Smooth muscle cell (in vitro differentiated cells): ENCODE data around the gene RHBDD1. TPM values are rescaled to one million over a fixed set of nuclear protein-coding genes. Genes with fewer than 3 reads are reported as not detected.

ENCODE experiments used
- DNase-seq: peaks from one replicate; lab custom pipeline; 2025; ENCODE audit not compliant: unreplicated experiment; lab: John Stamatoyannopoulos, UW
- H2AFZ ChIP-seq: fragments of 200-600 bp; sonication (generic); 2 replicates; pipeline ENCODE4 v1.6.0; 2016; ENCODE audit warnings: antibody characterized with exemption, low read depth, mild to moderate bottlenecking
- H3F3A ChIP-seq: fragments of 200-600 bp; sonication (generic); 2 replicates; pipeline ENCODE4 v1.6.0; 2017; ENCODE audit warnings: antibody characterized with exemption, low read depth
- H3K27ac ChIP-seq: fragments of 200-600 bp; sonication (generic); 2 replicates; pipeline ENCODE4 v1.5.1; 2016; ENCODE audit warnings: low read depth, mild to moderate bottlenecking
- H3K27me3 ChIP-seq: fragments of 200-600 bp; sonication (generic); 2 replicates; pipeline ENCODE4 v1.6.1; 2016; ENCODE audit warnings: low read depth, mild to moderate bottlenecking
- H3K36me3 ChIP-seq: fragments of 200-600 bp; sonication (generic); 2 replicates; pipeline ENCODE4 v1.5.1; 2016; ENCODE audit warnings: low read depth
- H3K4me1 ChIP-seq: fragments of 200-600 bp; sonication (generic); 2 replicates; pipeline ENCODE4 v1.5.1; 2016; ENCODE audit warnings: low read depth
- H3K4me2 ChIP-seq: fragments of 200-600 bp; sonication (generic); 2 replicates; pipeline ENCODE4 v1.6.0; 2016; ENCODE audit warnings: mild to moderate bottlenecking
- H3K4me3 ChIP-seq: fragments of 200-600 bp; sonication (generic); 2 replicates; pipeline ENCODE4 v1.5.1; 2016; ENCODE audit warnings: mild to moderate bottlenecking
- H3K79me2 ChIP-seq: fragments of 200-600 bp; sonication (generic); 2 replicates; pipeline ENCODE4 v1.6.0; 2016; ENCODE audit warnings: low read depth, mild to moderate bottlenecking
- H3K9ac ChIP-seq: fragments of 200-600 bp; sonication (generic); 2 replicates; pipeline ENCODE4 v1.6.0; 2016; ENCODE audit warnings: low read depth
- H3K9me3 ChIP-seq: fragments of 200-600 bp; sonication (generic); replicated peaks from 2 replicates; pipeline ENCODE4 v1.5.1; 2016; ENCODE audit warnings: low read depth
- H4K20me1 ChIP-seq: fragments of 200-600 bp; sonication (generic); 2 replicates; pipeline ENCODE4 v1.6.0; 2016; ENCODE audit warnings: low read depth
- CTCF ChIP-seq: fragments of 200-600 bp; sonication (generic); IDR thresholded peaks from 2 replicates; pipeline ENCODE4 v1.5.1; 2017; ENCODE audit warnings: borderline replicate concordance, mild to moderate bottlenecking, antibody characterized with exemption; ENCODE audit not compliant: insufficient read depth, poor library complexity, severe bottlenecking
- WGBS: methylation state at CpG from one replicate; pipeline ENCODE4 v1.1.7; 2016; ENCODE audit warnings: low lambda C conversion rate; 5-methylcytosine and 5-hydroxymethylcytosine counted together
- polyA plus RNA-seq: library from polyadenylated mRNA; unstranded; fragments of >200 nt; fragmentation: Nextera tagmentation; extraction: Ambion mirVana; gene quantifications from 2 replicates; pipeline ENCODE4 v1.2.1, GENCODE V29; 2016
- total RNA-seq: library from RNA; depleted of rRNA; stranded (reverse); fragments of >200 nt; gene quantifications from 2 replicates; pipeline ENCODE4 v1.2.3, GENCODE V29; 2014

The RHBDD1 gene
- total and polyA plus RNA-seq, 2 experiments from 2014 or later = 11.3 to 20.7 TPM

DNA sequence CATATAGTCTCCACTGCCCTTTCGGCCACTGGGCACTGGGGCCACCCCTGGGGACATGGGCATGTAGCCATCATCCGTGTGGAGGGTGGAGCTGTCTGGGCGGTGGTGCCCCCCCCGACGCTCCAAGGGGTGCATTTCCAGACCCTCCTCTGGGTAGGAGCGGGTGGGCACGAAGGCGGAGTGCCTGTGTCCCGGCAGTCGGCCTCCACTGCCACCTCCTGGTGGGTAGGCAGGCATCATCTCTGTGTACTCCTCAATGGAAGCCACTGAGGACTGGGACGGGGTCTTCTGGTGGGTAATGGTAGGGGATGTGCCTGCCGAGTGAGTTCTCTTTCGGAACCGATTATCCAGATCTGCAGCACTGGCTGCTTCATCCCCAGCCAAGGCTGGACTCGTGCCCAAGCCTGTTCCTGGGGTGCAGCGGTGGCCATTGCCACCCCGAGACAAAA is 39.0 kb upstream of the RHBDD1 start:
- Histone ChIP-seq H4K20me1 (peaks cover 38% of the 10 kb centered on the region), H3K27me3 (no peaks in the 10 kb centered on the region), H3K9me3 (no peaks in the 10 kb centered on the region), H3K27ac (no peak overlapping the region), H3K36me3 (no peaks in the 10 kb centered on the region), H3K9ac (no peak overlapping the region), H3K4me2 (peak overlapping the region; percentile 90), H3K4me3 (peak overlapping the region; percentile 97), H3F3A (no peaks in the 10 kb centered on the region), H3K79me2 (peaks cover 74% of the 10 kb centered on the region), H2AFZ (no peak overlapping the region), H3K4me1 (peaks cover 34% of the 10 kb centered on the region)
- no peak for DNase-seq
- peak; percentile 23 for TF ChIP-seq CTCF
- WGBS = 87% methylated on average over 17 of the region's 17 CpGs

GRCh38 chr2:226797289-226797988 is 38.4 kb upstream of the RHBDD1 start:
- H3K36me3 ChIP-seq = no peaks in the 10 kb centered on the region
- H3K4me3 ChIP-seq = peak overlapping the region; percentile 97
- H3K27me3 ChIP-seq = no peaks in the 10 kb centered on the region
- H3K79me2 ChIP-seq = peaks cover 69% of the 10 kb centered on the region
- no peaks in the 10 kb centered on the region for H3F3A ChIP-seq
- no peak overlapping the region for H3K27ac ChIP-seq
- H3K4me1 ChIP-seq = peaks cover 34% of the 10 kb centered on the region
- TF ChIP-seq CTCF = no peak
- H3K9me3 ChIP-seq = no peaks in the 10 kb centered on the region
- H3K9ac ChIP-seq = no peak overlapping the region
- H3K4me2 ChIP-seq = peak overlapping the region; percentile 91
- 96% methylated on average over 39 of the region's 50 CpGs for WGBS
- DNase-seq = no peak
- H4K20me1 ChIP-seq = peaks cover 38% of the 10 kb centered on the region
- no peak overlapping the region for H2AFZ ChIP-seq

GRCh38 chr2:226797989-226798421 is 37.8 kb upstream of the RHBDD1 start:
- Histone ChIP-seq H3K79me2 (peaks cover 63% of the 10 kb centered on the region), H3K4me3 (peak overlapping the region; percentile 97), H3K27ac (no peak overlapping the region), H2AFZ (no peak overlapping the region), H3K9me3 (no peaks in the 10 kb centered on the region), H4K20me1 (peaks cover 38% of the 10 kb centered on the region), H3K36me3 (no peaks in the 10 kb centered on the region), H3K27me3 (no peaks in the 10 kb centered on the region), H3F3A (no peaks in the 10 kb centered on the region), H3K9ac (no peak overlapping the region), H3K4me1 (peaks cover 30% of the 10 kb centered on the region), H3K4me2 (peak overlapping the region; percentile 91)
- DNase-seq = no peak
- TF ChIP-seq CTCF = no peak
- 71% methylated on average over 23 of the region's 23 CpGs for WGBS
